Fibroblast of mammary gland (primary cell): ENCODE data around the gene NDUFA11.

Source experiments
- DNase-seq: peaks from one replicate; pipeline ENCODE4 v3.0.0-alpha.2; 2010; ENCODE audit warnings: low read depth
- H3K4me3 ChIP-seq: 2 replicates; pipeline ENCODE4 v1.5.1; 2011; ENCODE audit warnings: low read depth, mild to moderate bottlenecking, low read length, moderate library complexity; ENCODE audit not compliant: control insufficient read depth
- CTCF ChIP-seq: conservative IDR thresholded peaks from 2 replicates; pipeline ENCODE4 v1.5.1; 2011; ENCODE audit warnings: low read depth, low read length, inconsistent platforms; ENCODE audit not compliant: control insufficient read depth, insufficient read depth

Gene NDUFA11

GRCh38 chr19:5895409-5895808 is 8.2 kb downstream of the NDUFA11 start:
- no peak overlapping the region for H3K4me3 ChIP-seq
- no peak for DNase-seq
- TF ChIP-seq CTCF = no peak

GRCh38 chr19:5894704-5895349 is 8.8 kb downstream of the NDUFA11 start:
- DNase-seq = no peak
- no peak for TF ChIP-seq CTCF
- no peak overlapping the region for H3K4me3 ChIP-seq

GRCh38 chr19:5893907-5894703 is 9.5 kb downstream of the NDUFA11 start:
- no peak for TF ChIP-seq CTCF
- DNase-seq = no peak
- H3K4me3 ChIP-seq = no peak overlapping the region

GRCh38 chr19:5893296-5893903 is 10.2 kb downstream of the NDUFA11 start:
- TF ChIP-seq CTCF = no peak
- H3K4me3 ChIP-seq = no peak overlapping the region
- no peak for DNase-seq

GRCh38 chr19:5892772-5893275 is 10.8 kb downstream of the NDUFA11 start:
- no peak for TF ChIP-seq CTCF
- DNase-seq = no peak
- no peak overlapping the region for H3K4me3 ChIP-seq

- TF ChIP-seq CTCF = peak; percentile 60
- DNase-seq = peak; percentile 35
- no peak overlapping the region for H3K4me3 ChIP-seq
These were observed 11.4 kb downstream of the NDUFA11 start for GRCh38 chr19:5891938-5892771.
